Measurements from ENCODE around the gene TRIM22.
"Not testable (repeated sequence)": the region's sequence is repeated elsewhere in the genome, so short reads cannot be mapped to it uniquely, and the experiment has no call there.

The TRIM22 gene

GRCh38 chr11:5689551-5689983 lies at the start of gene TRIM22:
Gene TRIM22 (plus strand): TSS chr11:5689790. CDS start chr11:5696233, 6,443 bp downstream.
- DNase-seq = peak; percentile 31 to 62
- TF ChIP-seq POLR2A (IDR thresholded peaks at IDR 0.05; ENCODE audit: low read length) (no peak), GATA1 (IDR thresholded peaks at IDR 0.05; ENCODE audit: low read depth, low read length) (no peak)

GRCh38 chr11:5639953-5640352 lies 49.6 kb upstream of the TRIM22 start:
- DNase-seq = no peak
- TF ChIP-seq POLR2A (IDR thresholded peaks at IDR 0.05; ENCODE audit: low read length) (no peak), GATA1 (IDR thresholded peaks at IDR 0.05; ENCODE audit: low read depth, low read length) (no peak)

- no peak for TF ChIP-seq POLR2A (IDR thresholded peaks at IDR 0.05; ENCODE audit: low read length)
- TF ChIP-seq GATA1 (IDR thresholded peaks at IDR 0.05; ENCODE audit: low read depth, low read length) = no peak
- DNase-seq = no peak
These were observed 46.0 kb upstream of the TRIM22 start for GRCh38 chr11:5643585-5643984.

GRCh38 chr11:5646139-5646538 lies 43.5 kb upstream of the TRIM22 start:
- TF ChIP-seq POLR2A (IDR thresholded peaks at IDR 0.05; ENCODE audit: low read length) (no peak), GATA1 (IDR thresholded peaks at IDR 0.05; ENCODE audit: low read depth, low read length) (no peak)

GRCh38 chr11:5655474-5655873 lies 34.1 kb upstream of the TRIM22 start:
- no peak for TF ChIP-seq POLR2A (IDR thresholded peaks at IDR 0.05; ENCODE audit: low read length)
- TF ChIP-seq GATA1 (IDR thresholded peaks at IDR 0.05; ENCODE audit: low read depth, low read length) = no peak
- no peak for DNase-seq

More at GRCh38 chr11:5646139-5646538, 43.5 kb upstream of the TRIM22 start:
- DNase-seq = no peak

GRCh38 chr11:5656956-5657355 lies 32.6 kb upstream of the TRIM22 start:
- DNase-seq = not testable (repeated sequence)

- DNase-seq = no peak
- TF ChIP-seq GATA1 (IDR thresholded peaks at IDR 0.05; ENCODE audit: low read depth, low read length) (no peak), POLR2A (IDR thresholded peaks at IDR 0.05; ENCODE audit: low read length) (no peak)
These were observed 31.3 kb upstream of the TRIM22 start for GRCh38 chr11:5658318-5658717.

- TF ChIP-seq POLR2A (IDR thresholded peaks at IDR 0.05; ENCODE audit: low read length) = no peak
- no peak for TF ChIP-seq GATA1 (IDR thresholded peaks at IDR 0.05; ENCODE audit: low read depth, low read length)
- no peak for DNase-seq
These were observed 26.1 kb upstream of the TRIM22 start for GRCh38 chr11:5663511-5663910.

GRCh38 chr11:5665051-5665570 lies 24.5 kb upstream of the TRIM22 start:
- peak; percentile 42 to 75 for DNase-seq
- no peak for TF ChIP-seq GATA1 (IDR thresholded peaks at IDR 0.05; ENCODE audit: low read depth, low read length)
- TF ChIP-seq POLR2A (IDR thresholded peaks at IDR 0.05; ENCODE audit: low read length) = no peak

- no peak for DNase-seq
- TF ChIP-seq POLR2A (IDR thresholded peaks at IDR 0.05; ENCODE audit: low read length) (no peak), GATA1 (IDR thresholded peaks at IDR 0.05; ENCODE audit: low read depth, low read length) (no peak)
These were observed 23.7 kb upstream of the TRIM22 start for GRCh38 chr11:5665746-5666401.

GRCh38 chr11:5666402-5666793 lies 23.2 kb upstream of the TRIM22 start:
- no peak for TF ChIP-seq POLR2A (IDR thresholded peaks at IDR 0.05; ENCODE audit: low read length)
- TF ChIP-seq GATA1 (IDR thresholded peaks at IDR 0.05; ENCODE audit: low read depth, low read length) = no peak
- no peak for DNase-seq

GRCh38 chr11:5671831-5672230 lies 17.8 kb upstream of the TRIM22 start:
- DNase-seq = no peak
- TF ChIP-seq POLR2A (IDR thresholded peaks at IDR 0.05; ENCODE audit: low read length) (no peak), GATA1 (IDR thresholded peaks at IDR 0.05; ENCODE audit: low read depth, low read length) (no peak)

GRCh38 chr11:5674391-5674790 lies 15.2 kb upstream of the TRIM22 start:
- TF ChIP-seq POLR2A (IDR thresholded peaks at IDR 0.05; ENCODE audit: low read length) = no peak
- TF ChIP-seq GATA1 (IDR thresholded peaks at IDR 0.05; ENCODE audit: low read depth, low read length) = no peak
- DNase-seq = no peak

GRCh38 chr11:5679811-5680210 lies 9.8 kb upstream of the TRIM22 start:
- no peak for DNase-seq
- no peak for TF ChIP-seq POLR2A (IDR thresholded peaks at IDR 0.05; ENCODE audit: low read length)
- no peak for TF ChIP-seq GATA1 (IDR thresholded peaks at IDR 0.05; ENCODE audit: low read depth, low read length)

- not testable (repeated sequence) for DNase-seq
These were observed 6.6 kb upstream of the TRIM22 start for GRCh38 chr11:5682890-5683441.

Data from erythroblast (primary cell).